IPS-20b (cell line): ENCODE results near the gene CRACR2A.

Experiments
- H3K27ac ChIP-seq: one replicate; pipeline ENCODE4 v1.5.1; 2013; ENCODE audit warnings: low read length
- H3K27me3 ChIP-seq: 2 replicates; pipeline ENCODE4 v1.6.1; 2013; ENCODE audit warnings: mild to moderate bottlenecking, low read length, inconsistent platforms; ENCODE audit not compliant: insufficient read depth
- H3K36me3 ChIP-seq: 2 replicates; pipeline ENCODE4 v1.6.1; 2013; ENCODE audit warnings: low read depth, mild to moderate bottlenecking, inconsistent platforms, low read length, moderate library complexity; ENCODE audit not compliant: insufficient read depth
- H3K4me1 ChIP-seq: 2 replicates; pipeline ENCODE4 v1.6.1; 2013; ENCODE audit warnings: mild to moderate bottlenecking, control low read depth, inconsistent platforms, low read length, moderate library complexity; ENCODE audit not compliant: insufficient read depth
- H3K4me3 ChIP-seq: 2 replicates; pipeline ENCODE4 v1.5.1; 2013; ENCODE audit warnings: mild to moderate bottlenecking, low read length, inconsistent platforms
- H3K9ac ChIP-seq: 2 replicates; pipeline ENCODE4 v1.6.1; 2013; ENCODE audit warnings: low read depth, mild to moderate bottlenecking, inconsistent platforms, low read length, moderate library complexity
- H3K9me3 ChIP-seq: 2 replicates; pipeline ENCODE4 v1.6.1; 2013; ENCODE audit warnings: mild to moderate bottlenecking, low read depth, low read length, inconsistent platforms; ENCODE audit not compliant: insufficient read depth

CRACR2A gene

DNA sequence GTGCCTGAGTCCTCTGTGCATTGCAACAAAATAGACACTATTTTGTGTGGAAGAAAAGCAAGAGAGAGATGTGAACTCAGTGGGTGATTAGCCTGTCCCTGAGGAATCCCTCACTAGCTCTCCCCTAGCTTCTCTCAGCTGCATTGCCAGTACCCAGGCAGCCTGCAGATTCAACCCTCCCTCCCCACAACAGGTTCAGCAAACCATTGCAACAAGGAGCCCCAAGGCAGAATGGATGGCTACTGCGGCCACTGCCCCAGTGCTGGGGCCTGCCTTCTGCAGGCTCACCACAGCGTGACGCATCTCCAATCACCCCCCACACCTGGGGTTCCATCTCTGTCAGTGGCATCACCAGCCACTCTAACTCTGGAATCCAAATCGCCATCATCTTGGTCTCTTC lies 2.3 kb downstream of the CRACR2A start:
- Histone ChIP-seq H3K27me3 (peaks cover 26% of the 10 kb centered on the region), H3K9me3 (no peaks in the 10 kb centered on the region), H3K27ac (no peak overlapping the region), H3K4me1 (peaks cover 5% of the 10 kb centered on the region; the same call in 1 of the 2 replicates), H3K9ac (no peak overlapping the region), H3K4me3 (no peak overlapping the region), H3K36me3 (no peaks in the 10 kb centered on the region)

DNA sequence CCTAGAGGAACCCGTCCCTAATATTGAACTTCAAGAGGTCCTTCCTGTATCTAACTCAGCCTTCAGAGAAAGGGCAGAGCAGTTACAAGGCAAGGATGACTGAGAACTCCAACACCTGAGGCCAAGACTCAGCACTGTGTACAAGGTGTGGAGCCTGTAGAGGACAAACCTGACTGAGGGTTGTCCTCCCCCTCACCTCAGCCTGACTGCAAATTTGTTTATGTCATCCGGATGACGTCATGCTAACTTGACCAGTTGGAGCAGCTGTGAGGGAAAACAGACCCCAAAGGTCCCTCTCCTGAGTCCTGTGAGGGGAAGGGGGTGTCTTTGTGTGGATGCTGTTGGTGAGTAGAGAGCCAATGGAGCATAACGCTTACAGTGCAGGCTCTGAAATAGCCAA lies 4.3 kb downstream of the CRACR2A start:
- H3K27ac ChIP-seq: no peak overlapping the region

DNA sequence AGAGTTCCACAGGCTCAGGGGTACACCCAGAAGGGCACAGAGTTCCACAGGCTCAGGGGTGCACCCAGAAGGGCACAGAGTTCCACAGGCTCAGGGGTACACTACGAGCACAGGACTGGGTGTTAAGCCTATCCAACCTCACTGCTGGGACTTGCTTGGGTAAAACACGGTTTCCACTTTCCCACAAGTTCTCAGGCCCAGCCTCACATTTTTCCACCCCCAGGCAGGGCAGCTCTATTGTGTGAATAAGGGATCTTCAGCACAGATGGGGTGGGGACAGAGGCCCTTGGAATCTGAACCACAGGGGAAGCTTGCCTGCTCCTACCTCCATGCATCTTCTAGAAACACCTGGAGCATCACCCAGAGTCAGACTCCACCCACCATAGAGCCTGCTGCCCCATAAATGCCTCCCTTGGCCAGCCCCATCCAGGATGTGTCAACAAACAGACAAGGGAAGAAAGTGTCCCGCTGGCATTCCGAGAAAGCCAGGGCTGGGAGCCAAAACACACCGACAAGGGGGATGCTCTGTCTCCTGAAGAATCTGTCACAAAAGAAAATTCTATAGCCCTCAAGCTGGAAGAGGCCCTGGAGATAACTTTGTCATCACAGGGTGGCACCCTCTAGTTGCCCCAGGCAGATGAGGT lies 4.8 kb downstream of the CRACR2A start:
- peaks cover 20% of the 10 kb centered on the region for H3K27me3 ChIP-seq
- H3K36me3 ChIP-seq: no peaks in the 10 kb centered on the region
- no peak overlapping the region for H3K27ac ChIP-seq
- H3K4me3 ChIP-seq: no peak overlapping the region
- no peaks in the 10 kb centered on the region for H3K4me1 ChIP-seq
- H3K9ac ChIP-seq: no peak overlapping the region
- H3K9me3 ChIP-seq: no peaks in the 10 kb centered on the region

More for the DNA sequence above, 4.3 kb downstream of the CRACR2A start:
- Histone ChIP-seq H3K36me3 (no peaks in the 10 kb centered on the region), H3K9me3 (no peaks in the 10 kb centered on the region), H3K4me1 (peaks cover 4% of the 10 kb centered on the region; the same call in 1 of the 2 replicates), H3K27me3 (peaks cover 22% of the 10 kb centered on the region), H3K4me3 (no peak overlapping the region), H3K9ac (no peak overlapping the region)

DNA sequence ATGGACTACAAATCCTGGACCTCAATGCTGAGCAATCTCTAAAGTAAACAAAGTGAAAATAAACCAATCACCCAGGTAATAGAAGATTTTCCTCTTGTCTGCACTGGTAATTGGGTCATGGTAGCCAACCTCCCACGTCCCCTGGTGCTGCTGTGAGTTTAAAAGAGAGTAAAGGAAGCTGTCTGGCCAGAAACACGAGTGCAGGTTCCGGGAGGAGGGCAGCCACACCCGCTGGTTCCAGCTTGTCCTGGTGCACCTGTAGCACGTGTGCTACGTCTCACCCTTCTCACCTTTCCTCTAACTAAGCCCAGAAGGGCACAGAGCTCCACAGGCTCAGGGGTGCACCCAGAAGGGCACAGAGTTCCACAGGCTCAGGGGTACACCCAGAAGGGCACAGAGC lies 5.4 kb downstream of the CRACR2A start:
- no peak overlapping the region for H3K9ac ChIP-seq
- no peak overlapping the region for H3K4me3 ChIP-seq
- no peak overlapping the region for H3K27ac ChIP-seq

DNA sequence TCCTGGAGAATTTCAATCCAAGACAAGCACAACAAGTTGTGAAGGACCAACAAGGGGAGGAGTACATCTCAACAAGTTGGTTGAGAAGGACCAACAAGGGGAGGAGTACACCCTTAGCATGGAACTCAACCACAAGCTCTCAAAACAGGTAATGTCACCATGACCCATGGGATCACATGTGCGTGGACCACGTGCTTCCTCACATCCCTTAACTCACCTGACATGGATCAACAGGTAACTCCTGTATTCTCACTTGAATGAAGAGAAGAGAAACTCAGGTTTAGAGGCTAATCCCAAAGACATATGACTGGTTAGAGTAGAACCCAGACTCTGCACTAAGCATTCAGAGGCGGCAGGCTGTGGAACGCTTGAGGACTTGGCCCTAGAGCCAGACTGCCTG lies 6.2 kb downstream of the CRACR2A start:
- Histone ChIP-seq H3K4me1 (no peaks in the 10 kb centered on the region), H3K27me3 (peaks cover 10% of the 10 kb centered on the region), H3K9me3 (no peaks in the 10 kb centered on the region), H3K4me3 (no peak overlapping the region), H3K27ac (no peak overlapping the region), H3K36me3 (no peaks in the 10 kb centered on the region), H3K9ac (no peak overlapping the region)

More for the DNA sequence above, 5.4 kb downstream of the CRACR2A start:
- H3K9me3 ChIP-seq: no peaks in the 10 kb centered on the region
- H3K4me1 ChIP-seq: no peaks in the 10 kb centered on the region
- H3K27me3 ChIP-seq: peaks cover 18% of the 10 kb centered on the region
- no peaks in the 10 kb centered on the region for H3K36me3 ChIP-seq

DNA sequence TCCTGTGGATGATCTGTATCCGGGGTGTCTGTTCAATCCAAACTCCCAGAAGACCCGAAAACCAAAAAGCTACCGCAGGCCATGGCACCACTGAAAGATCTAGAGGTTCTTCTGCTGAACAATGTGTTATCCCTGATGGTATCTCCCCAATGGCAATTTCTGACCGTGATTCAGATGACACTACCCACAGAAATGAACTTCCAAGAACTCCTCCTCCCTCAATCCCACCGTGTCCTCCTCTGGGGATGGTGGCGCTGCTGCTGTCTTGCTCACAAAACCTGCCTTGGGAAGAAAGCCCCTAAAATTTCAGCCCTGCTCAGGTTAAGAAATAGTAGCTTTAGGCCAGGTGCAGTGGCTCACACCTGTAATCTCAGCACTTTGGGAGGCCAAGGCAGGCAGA lies 7.8 kb downstream of the CRACR2A start:
- no peak overlapping the region for H3K4me3 ChIP-seq
- no peak overlapping the region for H3K9ac ChIP-seq
- H3K36me3 ChIP-seq: no peaks in the 10 kb centered on the region
- no peaks in the 10 kb centered on the region for H3K27me3 ChIP-seq
- no peaks in the 10 kb centered on the region for H3K9me3 ChIP-seq
- H3K4me1 ChIP-seq: no peaks in the 10 kb centered on the region
- H3K27ac ChIP-seq: no peak overlapping the region

DNA sequence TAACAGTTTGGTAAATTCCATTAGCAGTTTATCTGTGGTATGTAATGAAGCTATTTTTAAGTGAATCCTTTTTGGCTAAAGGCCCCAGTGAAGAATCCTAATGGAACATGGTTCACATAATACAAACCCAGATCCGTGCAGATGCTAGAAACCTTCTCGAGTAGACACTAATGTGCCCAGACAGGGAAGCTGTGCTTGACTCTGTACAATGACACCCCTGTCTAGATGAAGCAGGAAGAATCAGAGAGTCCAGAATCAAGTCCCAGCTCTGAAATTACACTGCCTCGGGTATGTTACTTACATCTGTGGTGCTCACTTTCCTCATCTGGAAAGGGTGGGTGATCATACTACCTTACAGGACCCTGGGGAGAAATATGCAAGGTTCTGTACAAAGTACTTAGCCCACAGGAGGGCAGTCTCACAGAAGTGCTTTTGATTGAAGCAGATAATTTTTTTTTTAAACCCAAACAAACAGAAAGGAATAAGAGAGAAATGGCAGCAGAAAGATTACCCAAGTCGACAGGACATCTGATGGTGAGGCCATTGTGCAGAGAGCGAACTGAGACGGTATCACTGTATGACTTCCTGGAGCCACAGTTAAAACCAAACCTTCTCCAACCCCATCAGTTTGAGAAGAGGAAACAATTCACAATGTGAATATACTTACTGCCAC lies 8.5 kb downstream of the CRACR2A start:
- Histone ChIP-seq H3K27ac (no peak overlapping the region), H3K36me3 (no peaks in the 10 kb centered on the region), H3K27me3 (no peaks in the 10 kb centered on the region), H3K9ac (no peak overlapping the region), H3K9me3 (no peaks in the 10 kb centered on the region), H3K4me1 (no peaks in the 10 kb centered on the region), H3K4me3 (no peak overlapping the region)

DNA sequence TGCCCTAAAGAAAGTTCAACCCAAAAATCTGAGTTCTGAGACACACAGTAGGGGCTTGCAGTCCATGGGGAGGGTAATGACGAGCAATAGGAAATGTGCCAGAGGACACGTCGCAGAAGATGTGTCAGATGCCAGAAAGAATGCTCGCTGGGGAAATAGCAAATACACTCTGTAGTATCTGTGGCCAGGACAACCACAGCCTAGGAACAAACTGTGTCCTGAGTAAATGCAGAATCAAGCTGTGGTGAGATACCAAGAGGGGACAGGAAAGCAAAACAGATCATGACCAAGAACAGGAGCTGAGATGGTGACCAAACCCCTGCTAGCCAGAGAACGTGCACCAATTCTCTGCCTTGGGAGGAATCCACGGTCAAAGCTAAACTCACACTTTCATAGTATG lies 9.1 kb downstream of the CRACR2A start:
- Histone ChIP-seq H3K4me3 (no peak overlapping the region), H3K27me3 (no peaks in the 10 kb centered on the region), H3K4me1 (no peaks in the 10 kb centered on the region), H3K36me3 (no peaks in the 10 kb centered on the region), H3K9me3 (no peaks in the 10 kb centered on the region), H3K27ac (no peak overlapping the region), H3K9ac (no peak overlapping the region)

DNA sequence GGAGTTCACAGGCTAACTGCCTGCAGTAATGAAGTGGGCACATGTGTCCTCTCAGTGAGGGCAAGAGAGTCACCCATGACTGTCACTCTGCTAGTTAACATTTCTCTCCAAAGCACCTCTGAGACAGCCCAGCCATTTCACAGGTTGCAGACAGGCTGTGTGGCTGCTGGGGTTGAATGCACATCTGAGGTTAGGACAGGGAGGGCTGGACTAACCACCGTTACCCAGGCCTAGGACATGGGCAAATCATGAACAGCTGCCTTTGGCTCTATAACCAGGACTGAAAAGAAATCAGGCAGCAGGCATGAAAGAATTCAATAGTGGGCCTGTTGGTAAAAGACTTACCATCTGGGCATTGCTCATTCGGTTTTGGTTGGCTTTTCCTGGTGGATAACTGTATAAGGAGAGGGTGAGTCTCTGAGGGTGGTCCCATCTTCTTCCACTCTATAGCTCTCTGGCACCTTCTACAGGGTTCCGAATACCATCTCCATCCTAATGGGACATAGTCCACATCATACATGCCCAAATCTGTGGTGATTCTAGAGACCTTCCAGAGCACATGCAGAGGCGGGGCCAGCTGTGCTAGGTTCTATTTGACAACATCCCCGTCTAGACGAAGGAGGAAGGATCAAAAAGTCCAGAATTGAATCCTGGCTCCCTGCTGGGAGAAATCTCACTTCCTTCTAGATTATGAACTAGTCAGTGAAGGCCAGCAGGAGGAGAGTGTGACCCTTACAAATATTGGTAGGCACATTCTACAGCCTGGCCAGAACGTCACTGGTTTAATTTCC lies 10.8 kb downstream of the CRACR2A start:
- Histone ChIP-seq H3K27me3 (no peaks in the 10 kb centered on the region; the same call in 1 of the 2 replicates), H3K36me3 (no peaks in the 10 kb centered on the region), H3K27ac (no peak overlapping the region), H3K4me1 (no peaks in the 10 kb centered on the region), H3K4me3 (no peak overlapping the region), H3K9me3 (no peaks in the 10 kb centered on the region), H3K9ac (no peak overlapping the region)

DNA sequence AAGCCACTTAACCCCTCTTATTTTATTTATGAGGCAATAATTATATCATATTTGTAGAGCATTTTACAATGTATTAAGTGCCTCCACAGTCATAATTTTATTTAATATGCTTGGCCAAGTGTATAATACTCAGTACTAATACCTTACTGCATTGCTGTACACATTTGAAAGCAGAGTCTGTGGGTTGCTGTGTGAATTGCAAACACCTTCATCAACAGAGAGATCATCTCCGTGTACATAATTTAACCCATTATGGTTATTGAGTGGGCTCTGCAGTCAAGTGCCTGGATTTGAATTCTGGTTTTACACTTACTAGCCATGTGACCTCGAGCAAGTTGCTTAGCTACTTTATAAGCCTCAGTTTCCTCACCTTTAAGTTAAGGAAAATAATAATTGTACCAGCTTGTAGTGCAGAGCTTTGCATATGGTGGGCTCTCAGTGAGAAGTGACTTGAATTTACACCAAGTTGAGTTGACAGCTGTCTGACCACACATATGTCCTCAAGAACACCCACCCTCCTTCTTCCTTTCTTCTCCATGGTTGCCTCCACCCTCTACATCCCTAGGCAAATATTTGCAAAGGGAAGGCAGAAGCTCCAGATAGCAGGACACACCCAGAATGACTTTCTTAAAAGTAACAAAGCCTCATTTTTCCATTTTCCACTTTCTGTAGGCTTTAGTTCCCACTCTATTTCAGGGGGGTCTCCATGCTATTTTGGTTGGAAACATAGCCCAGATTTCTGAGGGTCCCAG lies 12.3 kb downstream of the CRACR2A start:
- Histone ChIP-seq H3K4me3 (no peak overlapping the region), H3K9me3 (no peaks in the 10 kb centered on the region), H3K4me1 (no peaks in the 10 kb centered on the region), H3K9ac (no peak overlapping the region), H3K27ac (no peak overlapping the region), H3K36me3 (no peaks in the 10 kb centered on the region), H3K27me3 (no peaks in the 10 kb centered on the region; the same call in 1 of the 2 replicates)

DNA sequence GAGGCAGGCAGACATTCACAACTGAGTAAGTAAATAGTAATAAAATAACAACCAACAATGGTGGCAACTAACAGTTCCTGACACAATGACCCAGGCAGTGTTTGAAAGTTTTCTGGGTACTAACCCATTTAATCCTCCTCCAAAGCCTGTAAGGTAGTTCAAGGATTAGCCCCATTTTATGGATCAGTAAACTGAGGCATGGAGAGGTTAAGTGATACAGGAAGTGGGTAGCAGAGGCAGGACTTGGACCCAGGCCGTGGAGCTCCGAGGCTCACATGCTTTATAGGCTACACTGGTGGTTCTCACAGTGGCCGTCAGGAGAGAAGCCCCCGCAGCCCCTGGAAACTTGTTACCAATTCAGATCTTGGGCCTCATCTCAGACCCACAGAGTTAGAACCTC lies 17.5 kb downstream of the CRACR2A start:
- Histone ChIP-seq H3K4me3 (no peak overlapping the region), H3K9me3 (no peaks in the 10 kb centered on the region), H3K36me3 (no peaks in the 10 kb centered on the region), H3K27ac (no peak overlapping the region), H3K4me1 (peaks cover 14% of the 10 kb centered on the region; the same call in 1 of the 2 replicates), H3K9ac (no peak overlapping the region), H3K27me3 (no peaks in the 10 kb centered on the region; the same call in 1 of the 2 replicates)
